HUDEP-2 (cell line): ENCODE data around the gene ABHD4.
"Not testable (repeated sequence)": the region's sequence is repeated elsewhere in the genome, so short reads cannot be mapped to it uniquely, and the experiment has no call there.

Experiments used
- DNase-seq, 76 experiments: peaks; one replicate each; lab custom pipeline; 2025; ENCODE audit not compliant: unreplicated experiment in 76 of 76; lab: John Stamatoyannopoulos, UW

Gene ABHD4

DNA sequence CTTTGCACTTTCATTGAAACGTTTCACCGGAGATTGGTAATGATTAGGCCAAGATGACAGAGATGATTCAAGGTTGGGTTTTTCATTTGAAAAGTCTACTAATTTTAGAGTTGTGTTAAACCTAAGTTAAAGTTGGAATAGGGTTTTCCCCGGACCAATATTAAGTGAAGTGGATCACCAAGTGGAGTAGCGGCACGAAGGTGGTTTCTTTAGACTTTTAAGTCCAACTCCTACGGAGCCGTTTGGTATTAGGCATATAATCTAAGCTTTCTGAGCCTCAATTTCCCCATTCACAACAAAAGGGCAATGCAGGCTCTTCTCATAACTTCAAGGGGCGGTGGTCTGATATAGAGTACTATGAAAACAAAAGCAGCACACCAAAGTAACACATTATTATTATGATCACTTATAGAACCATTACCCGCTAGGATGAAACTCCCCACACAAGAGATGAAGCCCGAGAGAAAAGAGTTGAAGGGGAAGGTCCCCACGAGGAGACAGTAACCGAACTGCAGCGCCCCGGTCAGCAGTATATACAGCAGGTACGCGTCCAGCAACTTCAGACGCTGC lies 9.5 kb upstream of the ABHD4 start:
- DNase-seq: no peak

DNA sequence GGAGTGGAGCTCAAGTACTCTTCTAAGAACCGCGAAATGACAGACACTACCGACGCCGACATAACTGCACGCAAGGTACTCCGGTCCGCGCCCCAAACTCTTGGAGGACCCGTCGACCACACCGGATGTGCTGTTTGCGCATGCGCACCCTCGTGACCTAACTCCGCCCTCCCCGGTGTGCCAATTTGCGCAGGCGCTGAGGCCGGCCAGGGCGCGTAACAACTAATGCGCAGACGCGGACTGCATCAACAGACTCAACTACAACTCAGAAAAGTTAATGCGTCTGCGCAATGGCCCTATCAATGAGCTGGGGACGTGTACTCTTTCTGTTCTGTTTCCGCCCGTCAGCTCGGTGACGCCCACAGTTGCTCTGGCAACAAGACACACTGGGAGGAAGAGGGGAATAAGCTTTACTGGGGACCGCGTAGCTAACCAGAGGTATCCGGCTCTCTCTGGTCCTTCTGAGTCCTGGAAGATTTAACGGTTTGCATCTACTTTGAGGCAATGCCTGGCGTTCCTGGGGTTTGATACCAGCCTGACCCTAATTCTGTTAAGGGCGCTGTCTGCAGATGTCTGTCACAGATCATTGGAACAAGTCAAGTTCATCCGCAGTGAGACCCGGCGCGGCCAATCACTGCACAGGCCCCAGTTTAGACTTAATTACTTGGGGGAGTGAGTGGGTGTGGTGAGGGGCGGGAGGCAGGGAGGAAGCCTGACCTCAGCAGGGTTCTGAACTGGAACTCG lies 8.8 kb upstream of the ABHD4 start, which contains the start of gene DAD1:
Gene DAD1 (minus strand): TSS at position 129 of the 744 bp plus-strand sequence. CDS start 67 bp downstream, at position 62.
- DNase-seq: peak in 75 of 76 experiments; percentile 65 to 100 (median 97)

DNA sequence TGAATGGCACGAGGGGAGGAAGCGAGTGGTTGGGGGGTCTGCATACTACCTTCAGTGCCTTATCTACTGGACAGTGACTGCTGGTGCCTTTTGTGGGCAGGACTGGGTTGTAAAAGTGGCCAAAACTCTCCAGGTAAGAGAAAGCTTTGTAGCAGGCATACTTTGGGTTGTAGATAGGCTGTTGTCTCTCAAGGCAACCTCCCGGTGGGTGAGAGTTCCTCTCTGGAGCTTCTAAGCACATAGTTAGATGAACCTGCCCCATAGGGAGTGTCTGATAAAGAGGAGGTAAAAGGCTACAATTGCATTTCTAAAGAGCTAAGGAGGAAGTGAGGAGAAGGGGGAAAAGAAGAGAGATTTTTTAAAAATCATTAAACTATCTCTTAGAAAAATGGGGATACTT lies 4.9 kb upstream of the ABHD4 start:
- DNase-seq: no peak

DNA sequence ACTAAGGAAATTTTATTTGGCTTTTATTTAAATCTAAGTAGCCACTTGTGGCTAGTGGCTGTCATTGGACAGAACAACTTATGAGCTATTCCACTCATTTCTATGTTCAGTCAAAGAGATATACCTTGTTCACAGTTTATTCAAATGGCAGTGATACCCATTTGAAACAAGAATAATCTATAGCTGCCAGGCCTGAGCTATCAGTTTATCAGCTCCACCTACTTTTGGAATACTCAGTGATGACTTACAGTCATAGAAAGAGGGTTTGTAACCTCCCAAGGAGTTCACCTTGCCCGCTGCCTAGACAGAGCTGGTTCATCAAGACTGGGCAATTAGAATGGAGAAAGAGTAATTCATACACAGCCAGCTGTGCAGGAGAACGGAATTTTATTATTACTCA lies 4.5 kb upstream of the ABHD4 start:
- DNase-seq: peak in 17 of 76 experiments; percentile 4 to 53 (median 32)

DNA sequence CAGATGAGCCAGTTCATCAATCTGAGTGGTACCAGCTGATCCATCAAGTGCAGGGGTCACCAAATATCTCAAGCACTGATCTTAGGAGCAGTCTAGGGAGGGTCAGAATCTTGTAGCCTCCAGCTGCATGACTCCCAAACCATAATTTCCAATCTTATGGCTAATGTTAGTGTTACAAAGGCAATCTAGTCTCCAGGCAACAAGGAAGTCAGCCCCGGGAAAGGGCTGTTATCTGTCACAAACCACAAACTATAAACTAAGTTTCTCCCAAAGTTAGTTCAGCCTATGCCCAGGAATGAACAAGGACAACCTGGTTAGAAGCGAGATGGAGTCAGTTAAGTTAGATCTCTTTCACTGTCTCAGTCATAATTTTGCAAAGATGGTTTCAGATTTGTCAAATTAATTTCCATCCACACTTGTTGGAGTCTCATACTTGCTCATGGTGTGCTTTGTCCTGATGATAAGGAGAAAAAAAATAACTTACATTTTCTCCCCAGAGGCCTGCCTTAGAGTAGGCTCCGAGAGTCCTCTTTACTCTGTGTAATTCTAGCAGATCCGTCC lies 3.9 kb upstream of the ABHD4 start:
- DNase-seq: no peak

DNA sequence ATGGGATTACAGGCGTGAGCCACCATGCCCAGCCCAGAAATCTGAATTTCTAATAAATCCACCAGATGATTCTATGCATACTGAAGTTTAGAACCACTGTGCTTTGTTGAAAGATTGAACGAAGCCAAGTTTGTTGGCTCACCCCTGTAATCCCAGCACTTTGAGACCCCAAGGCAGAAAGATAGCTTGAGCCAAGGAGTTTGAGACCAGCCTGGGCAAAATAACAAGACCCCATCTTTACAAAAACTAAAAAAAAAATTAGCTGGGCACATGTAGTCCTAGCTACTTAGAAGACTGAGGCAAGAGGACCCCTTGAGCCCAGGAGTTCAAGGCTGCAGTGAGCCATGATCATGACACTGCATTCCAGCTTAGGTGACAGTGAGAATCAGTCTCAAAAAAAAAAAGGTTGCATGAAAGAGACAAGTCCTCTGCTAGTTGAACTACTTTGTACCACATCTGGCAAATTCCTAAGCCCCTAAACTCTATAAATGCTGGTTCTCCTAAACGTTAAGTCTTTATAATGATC lies 1.7 kb upstream of the ABHD4 start:
- DNase-seq: no peak

DNA sequence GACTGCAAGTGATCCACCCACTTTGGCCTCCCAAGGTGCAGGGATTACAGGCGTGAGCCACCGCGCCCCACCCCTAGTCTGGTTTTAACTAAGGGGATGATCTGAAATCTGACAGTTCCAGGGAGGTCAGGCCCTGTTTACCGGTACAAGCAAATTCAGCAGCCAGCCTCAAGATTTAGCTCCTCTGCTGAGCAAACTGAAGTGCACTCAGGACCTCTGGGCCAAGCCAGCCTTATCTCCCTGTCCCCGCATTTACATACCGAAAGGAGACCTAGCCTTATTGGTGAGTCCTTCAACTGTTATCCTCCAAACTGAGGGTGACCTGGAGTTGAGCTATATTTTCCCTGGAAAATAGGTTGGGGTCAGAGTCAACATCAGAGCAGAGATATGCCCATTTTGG lies 835 bp upstream of the ABHD4 start:
- DNase-seq: no peak

DNA sequence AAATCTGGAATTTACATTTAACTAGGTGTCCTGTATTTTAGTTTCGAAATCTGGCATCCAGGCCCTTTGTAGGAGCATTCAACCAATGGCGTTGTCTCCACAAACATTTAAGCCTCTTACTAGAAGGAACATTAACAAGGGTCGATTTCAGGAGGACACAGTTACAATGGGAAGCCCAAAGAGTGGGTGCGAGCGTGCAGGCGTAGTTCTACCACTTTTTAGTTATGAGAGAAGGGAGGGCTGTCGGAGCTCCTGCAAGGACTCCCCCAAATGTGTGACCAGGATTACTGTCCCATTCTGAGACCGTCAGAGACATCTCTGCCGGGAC lies 365 bp upstream of the ABHD4 start:
- peak in 1 of 76 experiments; percentile 45 for DNase-seq

DNA sequence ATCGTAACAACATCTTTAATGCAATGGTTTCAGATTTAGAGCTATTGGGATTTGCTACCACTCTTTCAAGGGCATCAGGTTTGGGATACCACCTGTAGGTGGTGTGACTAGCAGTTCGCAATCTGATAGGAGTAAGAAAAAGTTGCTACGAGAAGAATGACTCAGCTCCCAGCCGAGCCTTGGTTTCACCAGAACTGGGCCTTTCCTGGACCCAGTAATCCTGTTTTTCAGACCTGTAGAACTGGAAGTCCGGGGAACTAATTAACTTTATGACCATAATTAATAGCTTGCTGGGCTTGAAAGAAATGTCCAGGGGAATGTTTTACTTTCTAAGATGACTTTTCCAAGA lies 770 bp downstream of the ABHD4 start:
- DNase-seq: peak in 4 of 76 experiments; percentile 4 to 13 (median 8)

DNA sequence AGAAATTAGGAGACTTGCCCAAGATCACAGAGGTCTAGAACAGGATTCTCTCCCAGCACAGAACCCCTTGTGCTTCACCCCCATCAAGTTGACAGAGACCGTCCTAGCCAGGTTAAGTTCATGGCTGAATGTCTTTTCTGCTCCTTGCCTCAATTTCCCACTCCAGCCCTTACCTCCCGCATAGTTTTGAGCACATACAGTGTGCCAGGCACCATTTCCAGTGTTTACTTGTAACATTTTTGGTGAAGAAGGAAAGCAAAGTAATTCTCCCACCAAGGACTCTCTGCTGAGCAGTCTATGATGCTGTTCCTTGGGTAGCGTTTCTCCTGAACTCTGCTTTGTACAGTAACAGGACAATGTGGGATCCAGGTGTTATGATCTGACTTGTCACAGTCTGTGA lies 1.2 kb downstream of the ABHD4 start:
- DNase-seq: no peak

DNA sequence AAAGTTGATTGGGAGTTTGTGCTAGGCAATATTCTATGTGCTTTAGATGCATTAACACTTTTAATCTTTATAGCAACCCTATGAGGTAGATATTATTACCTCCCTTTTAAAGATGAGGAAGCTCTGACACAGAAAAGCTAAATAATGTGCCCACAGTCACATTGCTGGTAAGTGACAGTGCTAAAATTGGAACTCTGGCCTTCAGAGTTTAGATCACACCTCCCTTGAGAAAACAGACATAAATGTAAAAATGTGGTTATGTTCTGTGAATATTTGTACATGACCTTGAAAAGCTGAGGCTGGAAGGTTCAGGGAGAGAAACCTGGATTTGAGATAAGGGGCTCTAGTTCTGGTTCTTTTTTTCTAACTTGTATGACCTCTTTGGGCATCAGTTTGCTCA lies 1.9 kb downstream of the ABHD4 start:
- DNase-seq: no peak

DNA sequence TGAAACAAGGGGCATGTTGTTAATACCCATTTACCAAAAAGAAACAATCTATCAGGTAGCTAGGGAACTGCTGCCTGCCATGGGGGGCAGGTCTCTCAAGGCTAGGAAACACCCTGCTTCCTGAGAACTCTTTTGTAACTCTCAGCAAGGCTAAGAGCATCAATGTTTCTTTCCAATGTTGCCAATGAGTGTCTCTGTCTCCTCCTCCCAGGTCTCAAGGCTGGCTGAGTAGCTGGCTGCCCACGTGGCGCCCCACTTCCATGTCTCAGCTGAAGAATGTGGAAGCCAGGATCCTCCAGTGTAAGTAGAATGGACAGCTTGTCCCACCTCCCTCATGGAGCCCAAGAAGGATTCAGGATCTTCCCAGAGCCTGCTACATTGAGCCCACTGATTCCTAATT lies 3.4 kb downstream of the ABHD4 start:
- no peak for DNase-seq

DNA sequence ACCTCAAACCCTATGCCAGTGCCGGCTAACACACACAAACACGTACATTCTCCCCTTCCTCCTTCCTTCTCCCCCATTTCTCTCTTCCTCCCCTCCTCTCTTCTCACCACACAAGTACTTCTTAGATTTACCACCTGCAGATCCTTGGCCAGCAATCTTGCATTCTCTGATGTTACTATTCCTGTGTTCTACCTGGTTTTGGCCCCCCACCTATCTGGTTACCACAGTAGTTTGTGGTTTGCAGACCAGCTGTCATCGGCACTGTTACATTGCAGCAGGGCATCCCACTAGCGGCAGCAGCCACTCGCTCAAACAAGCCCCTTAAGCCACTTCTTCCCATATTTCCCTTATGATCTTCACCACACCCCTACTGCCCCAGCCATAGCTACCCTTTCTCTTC lies 3.9 kb downstream of the ABHD4 start:
- no peak for DNase-seq

DNA sequence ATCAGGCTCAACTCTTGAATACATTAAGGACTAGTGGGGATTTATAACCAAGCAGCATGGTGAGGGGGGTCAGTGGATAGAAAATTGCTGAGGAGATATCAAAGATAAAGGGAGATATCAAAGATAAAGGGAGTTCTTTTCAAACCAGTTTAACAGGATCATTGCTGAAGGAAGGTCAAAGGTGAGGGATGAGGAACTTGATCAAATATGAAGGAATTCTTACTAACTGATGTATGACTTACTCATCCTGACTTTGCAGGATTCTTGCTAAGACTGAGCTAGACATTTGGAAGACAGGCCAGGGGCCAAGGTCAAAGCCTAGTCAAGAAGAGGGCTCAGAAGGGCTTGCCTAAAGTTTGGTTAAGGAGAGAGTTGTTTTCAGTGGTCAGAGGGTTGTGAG lies 4.8 kb downstream of the ABHD4 start:
- DNase-seq: no peak

DNA sequence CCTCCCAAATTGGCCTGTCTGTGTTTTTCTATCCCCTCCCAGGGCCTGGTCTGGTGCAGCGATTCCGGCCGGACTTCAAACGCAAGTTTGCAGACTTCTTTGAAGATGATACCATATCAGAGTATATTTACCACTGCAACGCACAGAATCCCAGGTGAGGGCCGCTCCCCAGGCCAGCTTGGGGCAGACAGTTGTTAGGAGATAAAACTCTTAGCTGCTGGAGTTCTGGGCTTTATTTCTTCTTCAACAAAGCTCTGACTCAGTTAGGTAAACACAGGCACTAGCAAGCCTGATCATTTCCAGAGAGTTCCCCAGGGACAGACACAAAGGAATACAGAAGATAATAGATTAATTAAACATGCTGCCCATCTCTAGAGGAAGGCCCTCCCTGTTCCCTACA lies 8.3 kb downstream of the ABHD4 start:
- DNase-seq: no peak

DNA sequence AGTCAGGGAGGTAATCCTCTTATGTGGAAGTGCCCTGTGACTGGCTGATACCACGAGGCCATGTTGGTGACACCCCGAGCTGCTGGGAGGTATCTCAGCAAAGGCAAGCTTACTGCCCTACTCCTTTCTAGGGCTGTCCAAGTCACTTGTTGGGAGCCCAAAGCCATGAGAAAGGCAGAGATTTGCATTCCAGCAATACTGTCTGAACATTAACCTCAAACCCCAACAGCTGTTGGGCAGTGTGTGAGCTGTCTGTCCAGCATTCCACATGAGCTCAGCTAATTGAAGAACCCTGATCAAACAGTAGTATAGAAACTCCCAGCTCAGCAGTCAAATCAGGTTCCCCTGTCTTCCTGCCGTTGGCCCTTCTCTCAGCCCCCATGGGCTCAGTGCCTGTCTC lies 9.2 kb downstream of the ABHD4 start:
- no peak for DNase-seq

DNA sequence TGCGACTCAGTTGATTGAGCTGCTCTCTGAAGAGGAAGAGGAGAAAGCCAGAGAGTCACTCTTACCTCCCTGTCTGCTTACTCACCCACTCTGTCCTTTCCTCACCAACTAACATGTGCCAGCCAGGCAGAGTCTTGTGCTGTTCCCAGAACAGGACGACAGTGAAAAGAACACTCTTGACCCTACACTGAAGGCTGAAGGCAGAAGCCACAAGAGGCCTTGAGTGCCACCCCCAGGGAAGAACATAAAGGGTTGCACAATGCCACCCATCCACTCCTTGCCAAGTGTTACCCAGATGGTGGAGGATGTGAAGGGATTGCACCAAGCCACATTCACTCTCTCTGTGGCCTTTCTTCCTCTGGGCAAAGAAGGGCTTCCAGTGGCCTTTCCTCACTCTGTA lies 12.8 kb downstream of the ABHD4 start:
- DNase-seq: no peak

DNA sequence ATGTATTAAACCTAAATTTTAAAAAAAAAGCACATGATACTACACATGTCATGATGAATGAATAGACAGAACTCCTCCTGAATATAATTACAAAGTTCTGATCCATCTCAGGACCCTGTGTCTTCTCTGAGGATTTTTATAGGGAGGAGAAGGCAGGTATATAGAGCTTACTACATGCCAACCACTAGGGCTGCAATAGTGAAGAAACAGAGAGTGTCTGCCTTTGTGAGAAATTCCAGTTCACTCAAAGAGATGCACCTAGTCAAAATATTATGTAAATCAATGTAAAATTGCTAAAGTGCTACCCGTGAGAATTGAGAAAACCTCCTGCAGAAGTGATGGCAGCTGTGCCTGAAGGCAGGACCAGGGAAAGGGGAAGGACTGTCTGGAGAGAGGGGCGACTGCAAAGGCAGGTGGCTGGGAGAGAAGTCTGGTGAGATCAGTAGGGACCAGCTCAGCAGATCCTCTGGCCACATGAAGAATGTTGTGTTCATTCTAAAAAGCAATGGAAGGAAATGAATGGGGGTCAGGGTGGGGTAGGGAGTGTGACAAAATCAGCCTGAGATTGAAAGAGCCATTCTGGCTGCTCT lies 15.1 kb downstream of the ABHD4 start:
- no peak for DNase-seq

DNA sequence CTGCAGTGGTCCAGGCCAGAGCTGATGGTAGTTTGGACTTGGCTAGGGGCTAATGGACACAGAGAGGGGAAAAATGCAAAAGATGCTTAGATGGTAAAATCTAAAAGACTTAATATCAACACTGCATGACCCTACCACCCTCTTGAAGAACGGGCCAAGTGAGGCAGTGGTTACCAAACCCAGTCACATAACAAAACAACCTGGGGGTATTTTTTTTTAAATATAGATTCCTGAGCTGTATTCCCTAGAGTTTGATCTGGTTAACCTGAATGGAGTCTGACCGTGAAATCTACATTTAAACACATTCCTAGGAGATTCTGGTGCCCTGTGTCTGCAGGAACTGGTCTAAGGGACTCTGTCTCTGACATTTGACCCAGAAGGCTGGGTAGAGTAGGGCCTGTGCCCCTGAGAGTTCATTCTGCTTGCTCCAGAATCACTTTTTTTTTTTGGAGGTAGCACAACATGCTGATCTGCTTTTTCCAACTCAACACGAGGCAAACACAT lies 15.7 kb downstream of the ABHD4 start:
- DNase-seq: no peak

DNA sequence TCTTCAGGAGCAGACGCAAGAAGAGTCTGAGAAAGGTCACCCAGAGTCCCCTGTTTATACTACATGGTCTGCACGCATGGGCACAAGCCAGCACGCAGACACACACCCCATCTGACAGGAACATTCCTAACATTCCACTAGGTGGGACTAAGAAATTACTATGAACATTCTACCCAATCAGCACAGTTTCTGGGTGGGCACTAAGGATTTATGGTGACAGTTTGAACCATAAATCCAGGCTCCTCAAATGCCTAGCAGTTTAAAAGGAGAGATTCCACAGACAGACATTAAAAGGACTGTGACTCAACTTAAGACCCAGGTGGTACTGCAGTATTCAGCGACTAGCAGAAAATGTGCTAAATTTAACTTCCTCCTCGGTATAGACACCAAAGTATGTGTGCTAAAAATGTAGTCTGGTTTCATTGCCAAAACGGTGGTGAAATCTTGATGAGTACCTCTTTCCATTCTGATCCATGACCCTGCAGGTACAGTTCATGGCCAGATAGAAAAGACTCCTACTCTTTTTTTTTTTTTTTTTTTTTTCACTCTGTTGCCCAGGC lies 16.2 kb downstream of the ABHD4 start:
- no peak for DNase-seq

DNA sequence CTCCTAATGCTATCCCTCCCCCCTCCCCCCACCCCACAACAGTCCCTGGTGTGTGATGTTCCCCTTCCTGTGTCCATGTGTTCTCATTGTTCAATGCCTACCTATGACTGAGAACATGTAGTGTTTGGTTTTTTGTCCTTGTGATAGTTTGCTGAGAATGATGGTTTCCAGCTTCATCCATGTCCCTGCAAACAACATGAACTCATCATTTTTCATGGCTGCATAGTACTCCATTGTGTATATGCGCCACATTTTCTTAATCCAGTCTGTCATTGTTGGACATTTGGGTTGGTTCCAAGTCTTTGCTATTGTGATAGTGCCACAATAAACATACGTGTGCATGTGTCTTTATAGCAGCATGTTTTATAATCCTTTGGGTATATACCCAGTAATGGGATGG lies 17.7 kb downstream of the ABHD4 start:
- DNase-seq: not testable (repeated sequence)
